ENCODE data around the gene ISG15.
"Not testable (repeated sequence)": the region's sequence is repeated elsewhere in the genome, so short reads cannot be mapped to it uniquely, and the experiment has no call there.

The ISG15 gene

GRCh38 chr1:1052003-1052840 is 38.9 kb downstream of the ISG15 start:
- H3K4me3 ChIP-seq (ENCODE audit: low read depth, low read length) = no peak overlapping the region
- no peak for TF ChIP-seq CTCF (conservative IDR thresholded peaks at IDR 0.05; ENCODE audit: low read depth, low read length)
- no peak for DNase-seq (ENCODE audit: low read depth)

GRCh38 chr1:1053022-1053421 is 39.7 kb downstream of the ISG15 start:
- DNase-seq (ENCODE audit: low read depth) = no peak
- no peak overlapping the region for H3K4me3 ChIP-seq (ENCODE audit: low read depth, low read length)
- TF ChIP-seq CTCF (conservative IDR thresholded peaks at IDR 0.05; ENCODE audit: low read depth, low read length) = no peak

- no peak for TF ChIP-seq CTCF (conservative IDR thresholded peaks at IDR 0.05; ENCODE audit: low read depth, low read length)
- no peak for DNase-seq (ENCODE audit: low read depth)
- H3K4me3 ChIP-seq (ENCODE audit: low read depth, low read length) = no peak overlapping the region
These were observed 40.4 kb downstream of the ISG15 start for GRCh38 chr1:1053682-1054081.

- DNase-seq (ENCODE audit: low read depth) = no peak
These were observed 40.9 kb downstream of the ISG15 start for GRCh38 chr1:1054099-1054700.

GRCh38 chr1:1054971-1055370 is 41.7 kb downstream of the ISG15 start:
- TF ChIP-seq CTCF (conservative IDR thresholded peaks at IDR 0.05; ENCODE audit: low read depth, low read length) = no peak
- H3K4me3 ChIP-seq (ENCODE audit: low read depth, low read length) = no peak overlapping the region
- DNase-seq (ENCODE audit: low read depth) = no peak

More at GRCh38 chr1:1054099-1054700, 40.9 kb downstream of the ISG15 start:
- TF ChIP-seq CTCF (conservative IDR thresholded peaks at IDR 0.05; ENCODE audit: low read depth, low read length) = no peak
- H3K4me3 ChIP-seq (ENCODE audit: low read depth, low read length) = no peak overlapping the region

- no peak overlapping the region for H3K4me3 ChIP-seq (ENCODE audit: low read depth, low read length)
- no peak for TF ChIP-seq CTCF (conservative IDR thresholded peaks at IDR 0.05; ENCODE audit: low read depth, low read length)
- no peak for DNase-seq (ENCODE audit: low read depth)
These were observed 42.8 kb downstream of the ISG15 start for GRCh38 chr1:1055841-1056736.

- H3K4me3 ChIP-seq (ENCODE audit: low read depth, low read length) = not testable (repeated sequence)
These were observed 44.4 kb downstream of the ISG15 start for GRCh38 chr1:1057769-1058087.

More at GRCh38 chr1:1057769-1058087, 44.4 kb downstream of the ISG15 start:
- DNase-seq (ENCODE audit: low read depth) = not testable (repeated sequence)

All from choroid plexus epithelial cell (primary cell).